GM12878 (cell line): ENCODE data around the gene KAZN. TPM values are rescaled to one million over a fixed set of nuclear protein-coding genes. Genes with fewer than 3 reads are reported as not detected.

ENCODE experiments used
- ATAC-seq: fragments of 200-7000 bp; cut with Tn5 transposase; 3 replicates; pipeline ENCODE4 v1.9.1; 2020; ENCODE audit warnings: mild to moderate bottlenecking, moderate library complexity
- BruUV-seq: library from RNA; stranded (reverse); fragments of 400-500 nt; replicated peaks from 2 replicates; lab custom pipeline; 2021; lab: Mats Ljungman, UMichigan
- CTCF ChIA-PET: fragments of 300-600 bp; sonication (Branson Sonifier 250); formaldehyde crosslinking; extraction: SDS; loops from one replicate; lab custom pipeline; 2021; ENCODE audit warnings: inconsistent platforms; lab: Yijun Ruan, JAX
- POLR2A ChIA-PET: fragments of 350-600 bp; formaldehyde crosslinking; extraction: SDS; loops from one replicate; lab custom pipeline; 2021; ENCODE audit warnings: inconsistent platforms; lab: Charles Lee
- RAD21 ChIA-PET: fragments of 300-600 bp; sonication (Branson Sonifier 250); formaldehyde crosslinking; loops from one replicate; lab custom pipeline; 2023; ENCODE audit warnings: antibody characterized with exemption; ENCODE audit not compliant: unreplicated experiment; lab: Charles Lee
- SMC1A ChIA-PET: fragments of 300-600 bp; sonication (Branson Sonifier 250); formaldehyde crosslinking; loops from one replicate; lab custom pipeline; 2023; ENCODE audit not compliant: unreplicated experiment, uncharacterized antibody; lab: Charles Lee
- DNase-seq: peaks from one replicate; pipeline ENCODE4 v3.0.0-alpha.2; 2011; ENCODE audit warnings: low read depth, low spot score
- FAIRE-seq: peaks from 3 replicates; lab custom pipeline; 2011; peaks lifted over from hg19 to GRCh38; lab: Jason Lieb, UNC
- H2AFZ ChIP-seq: 2 replicates; pipeline ENCODE4 v1.6.0; 2011; ENCODE audit warnings: low read depth, low read length, control low read depth; ENCODE audit not compliant: control insufficient read depth
- H3K27ac ChIP-seq: 2 replicates; pipeline ENCODE4 v1.5.1; 2011; ENCODE audit warnings: control low read depth; ENCODE audit not compliant: control insufficient read depth, insufficient read depth
- H3K27me3 ChIP-seq, 2 experiments: replicated peaks in 1 of 2; 2 replicates each; pipeline versions ENCODE4 v1.6.0 to v1.6.1; 2011; ENCODE audit warnings: low read length in 1 of 2; ENCODE audit not compliant: control insufficient read depth in 2 of 2, insufficient read depth in 2 of 2
- H3K36me3 ChIP-seq, 2 experiments: 2 replicates each; pipeline ENCODE4 v1.5.1; 2011; ENCODE audit warnings: low read length in 1 of 2; ENCODE audit not compliant: control insufficient read depth in 2 of 2, insufficient read depth in 2 of 2
- H3K4me1 ChIP-seq: 2 replicates; pipeline ENCODE4 v1.6.1; 2011; ENCODE audit warnings: mild to moderate bottlenecking, low read length, moderate library complexity, mixed read lengths; ENCODE audit not compliant: control insufficient read depth, insufficient read depth
- H3K4me2 ChIP-seq: 2 replicates; pipeline ENCODE4 v1.6.0; 2011; ENCODE audit warnings: control low read depth; ENCODE audit not compliant: control insufficient read depth, insufficient read depth
- H3K4me3 ChIP-seq: fragments of 200-600 bp; sonication (generic); 2 replicates; pipeline ENCODE4 v1.5.1; 2016
- H3K79me2 ChIP-seq: 2 replicates; pipeline ENCODE4 v1.6.0; 2011; ENCODE audit warnings: low read length; ENCODE audit not compliant: control insufficient read depth, insufficient read depth
- H3K9ac ChIP-seq: 2 replicates; pipeline ENCODE4 v1.8.0; 2011; ENCODE audit warnings: low read length, control low read depth, mixed read lengths; ENCODE audit not compliant: control insufficient read depth, insufficient read depth
- H3K9me3 ChIP-seq: replicated peaks from 3 replicates; pipeline ENCODE4 v1.5.1; 2011; ENCODE audit warnings: mild to moderate bottlenecking, low read length; ENCODE audit not compliant: control insufficient read depth, insufficient read depth
- H4K20me1 ChIP-seq: 2 replicates; pipeline ENCODE4 v1.6.0; 2011; ENCODE audit not compliant: control insufficient read depth, insufficient read depth
- ATF7 ChIP-seq: fragments of 450-650 bp; IDR thresholded peaks from 2 replicates; pipeline ENCODE4 v1.6.1; 2016; ENCODE audit warnings: low read depth, mild to moderate bottlenecking
- BHLHE40 ChIP-seq, 2 experiments: fragments of 450-650 bp in 1 of 2; IDR thresholded peaks; 2 replicates each; pipeline ENCODE4 v1.6.1; 2011 to 2017; ENCODE audit warnings: low read depth in 2 of 2, borderline replicate concordance in 1 of 2, improper control_type of control experiment in 1 of 2, low read length in 1 of 2, mild to moderate bottlenecking in 1 of 2
- CBX3 ChIP-seq: fragments of 200-600 bp; sonication (generic); IDR thresholded peaks from 2 replicates; pipeline ENCODE4 v1.6.1; 2016; ENCODE audit warnings: low read depth, borderline replicate concordance
- DPF2 ChIP-seq: fragments of 450-650 bp; IDR thresholded peaks from 2 replicates; pipeline ENCODE4 v1.6.1; 2017; ENCODE audit warnings: mild to moderate bottlenecking
- E2F4 ChIP-seq: IDR thresholded peaks from 2 replicates; pipeline ENCODE4 v1.6.1; 2012; ENCODE audit warnings: low read depth, low read length, improper control_type of control experiment
- EED ChIP-seq: sonication (generic); IDR thresholded peaks from 2 replicates; pipeline ENCODE4 v1.6.1; 2016; ENCODE audit warnings: antibody characterized with exemption, low read depth
- FOXK2 ChIP-seq: fragments of 450-650 bp; IDR thresholded peaks from 2 replicates; pipeline ENCODE4 v1.6.1; 2017; ENCODE audit warnings: mild to moderate bottlenecking, moderate library complexity
- IKZF1 ChIP-seq: fragments of 450-650 bp; conservative IDR thresholded peaks from 2 replicates; pipeline ENCODE4 v1.6.1; 2017; ENCODE audit warnings: antibody characterized with exemption, mild to moderate bottlenecking
- IKZF2 ChIP-seq, 2 experiments: fragments of 450-650 bp; IDR thresholded peaks; 2 replicates each; pipeline ENCODE4 v1.6.1; 2017; ENCODE audit warnings: mild to moderate bottlenecking in 2 of 2, moderate library complexity in 2 of 2
- IRF3 ChIP-seq: fragments of 450-650 bp; IDR thresholded peaks from 2 replicates; pipeline ENCODE4 v1.6.1; 2014; ENCODE audit warnings: mild to moderate bottlenecking
- KDM1A ChIP-seq: fragments of 200-600 bp; sonication (generic); IDR thresholded peaks from 2 replicates; pipeline ENCODE4 v1.6.1; 2016; ENCODE audit warnings: borderline replicate concordance
- NR2C1 ChIP-seq: fragments of 450-650 bp; IDR thresholded peaks from 2 replicates; pipeline ENCODE4 v1.6.1; 2017; ENCODE audit warnings: antibody characterized with exemption, mild to moderate bottlenecking, moderate library complexity
- NR2F1 ChIP-seq: fragments of 450-650 bp; conservative IDR thresholded peaks from 2 replicates; pipeline ENCODE4 v1.6.1; 2017; ENCODE audit warnings: mild to moderate bottlenecking
- PML ChIP-seq: IDR thresholded peaks from 2 replicates; pipeline ENCODE4 v1.6.1; 2012; ENCODE audit warnings: low read length, inconsistent platforms
- POLR2AphosphoS5 ChIP-seq: IDR thresholded peaks from 2 replicates; pipeline ENCODE4 v1.6.1; 2011; ENCODE audit warnings: mild to moderate bottlenecking, low read length, inconsistent platforms
- RBBP5 ChIP-seq: fragments of 200-600 bp; sonication (generic); conservative IDR thresholded peaks from 2 replicates; pipeline ENCODE4 v1.6.1; 2016
- TCF7 ChIP-seq: IDR thresholded peaks from 2 replicates; pipeline ENCODE4 v1.6.1; 2014; ENCODE audit warnings: antibody characterized with exemption, borderline replicate concordance
- ZNF274 ChIP-seq: IDR thresholded peaks from one replicate; pipeline ENCODE4 v1.8.0; 2011; ENCODE audit not compliant: insufficient read length, insufficient read depth
- ZNF622 ChIP-seq: fragments of 450-650 bp; IDR thresholded peaks from 2 replicates; pipeline ENCODE4 v1.6.1; 2017; ENCODE audit warnings: mild to moderate bottlenecking, inconsistent platforms
- WGBS: methylation state at CpG from one replicate; pipeline ENCODE4 v1.1.6; 2016; ENCODE audit warnings: low lambda C conversion rate; ENCODE audit not compliant: insufficient replicate concordance, insufficient coverage; ENCODE audit errors: missing lambda C conversion rate; 5-methylcytosine and 5-hydroxymethylcytosine counted together
- in situ Hi-C: fragments of 300-500 bp; cut with MboI; formaldehyde crosslinking; loops from 9 replicates; pipeline ENCODE4 v1.14.3; 2018; ENCODE audit warnings: mixed read lengths
- intact Hi-C: fragments of 100-400 bp; cut with micrococcal nuclease; formaldehyde crosslinking; loops from one replicate; pipeline ENCODE4 v1.14.2; 2022; ENCODE audit not compliant: unreplicated experiment
- polyA plus RNA-seq, 11 experiments: library from polyadenylated mRNA; depleted of rRNA in 4 of 11; unstranded in 6 of 11; stranded (reverse) in 5 of 11; fragments of >200 nt; fragmentation: Nextera tagmentation in 4 of 11; fragmentation: Illumina TruSeq in 1 of 11; extraction: Ambion mirVana in 4 of 11; extraction: Trizol in 1 of 11; gene quantifications; 1 replicate in 1 of 11; 2 replicates in 10 of 11; pipeline versions ENCODE4 v1.2.1 to v1.2.3, GENCODE V29; 2011 to 2016; ENCODE audit warnings: inconsistent platforms in 2 of 11, missing spikeins in 2 of 11, low read depth in 1 of 11
- total RNA-seq, 4 experiments: library from RNA; depleted of rRNA in 3 of 4; stranded (reverse); fragments of >200 nt in 3 of 4; fragmentation: Illumina TruSeq in 1 of 4; extraction: Trizol in 1 of 4; gene quantifications; 2 replicates each; pipeline versions ENCODE4 v1.2.1 to v1.2.3, GENCODE V29; 2013 to 2021
- TF ChIP-seq, protein P1 (sequence below): fragments of 450-650 bp; IDR thresholded peaks from 2 replicates; pipeline ENCODE4 v1.6.1; 2016; ENCODE audit warnings: mild to moderate bottlenecking, moderate library complexity, borderline replicate concordance

The KAZN gene
- total and polyA plus RNA-seq, 10 of the 15 experiments (the other 5 are each of a cell fraction or from before 2014, with no cell fraction given) = 0.72 to 4.0 (median 1.2) TPM

DNA sequence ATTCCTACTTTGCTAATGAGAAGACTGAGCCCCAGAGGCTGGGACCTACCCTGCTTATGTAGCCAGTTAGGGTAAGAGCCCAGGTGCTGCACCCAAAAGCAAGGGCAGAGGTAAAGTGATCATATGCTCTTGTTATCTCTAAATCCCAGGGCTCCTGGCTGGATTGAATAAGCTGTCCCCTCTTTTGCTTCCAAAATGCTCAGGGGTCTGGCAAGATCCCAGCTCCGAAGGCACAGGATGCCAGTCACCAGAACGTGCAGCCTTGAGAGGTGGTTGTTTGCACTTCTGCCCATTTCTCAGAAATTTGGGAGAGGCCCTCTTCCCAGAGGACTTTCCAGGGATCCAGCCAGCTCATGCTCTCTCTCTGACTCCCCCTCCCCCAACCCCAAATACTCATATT, 412.7 kb downstream of the KAZN start (continued):
- TF ChIP-seq E2F4 (no peak), ZNF622 (no peak), EED (no peak)
- TF ChIP-seq, all 136 proteins: peak for 0

DNA sequence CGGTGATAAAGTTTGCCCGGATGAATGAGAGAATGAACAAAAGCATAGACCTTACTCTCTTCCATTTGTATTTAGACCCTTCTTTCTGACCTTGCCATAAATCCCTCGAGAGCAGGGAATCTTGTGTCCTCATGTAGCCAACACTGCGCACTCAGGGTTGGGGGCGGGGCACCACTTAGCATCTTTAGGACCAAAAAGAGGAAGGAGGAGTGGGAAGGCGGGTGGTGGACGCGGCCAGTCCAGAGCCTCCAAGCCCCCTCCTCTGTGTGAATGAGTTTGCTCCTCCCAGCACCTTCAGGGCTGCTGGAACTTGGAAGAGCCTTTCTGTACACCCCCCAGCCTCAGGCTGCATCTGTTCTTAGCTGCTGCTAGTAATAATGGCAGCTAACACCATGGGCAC, 413.2 kb downstream of the KAZN start:
- ChIA-PET POLR2A (no interaction called here), SMC1A (no interaction called here), CTCF (no interaction called here), RAD21 (no interaction called here)
- WGBS = 50% methylated on average over 8 of the region's 8 CpGs
- ATAC-seq (no peak), DNase-seq (no peak), FAIRE-seq (no peak)
- H3K27me3 ChIP-seq = no peaks in the 10 kb centered on the region
- no peak overlapping the region for H3K9ac ChIP-seq
- in situ Hi-C loops = no loop called here
- H3K4me1 ChIP-seq = no peaks in the 10 kb centered on the region
- H3K4me2 ChIP-seq = no peak overlapping the region
- H3K27ac ChIP-seq = no peak overlapping the region
- no TSS peak for BruUV-seq
- no peaks in the 10 kb centered on the region for H3K79me2 ChIP-seq
- H3K9me3 ChIP-seq = no peaks in the 10 kb centered on the region
- no peak overlapping the region for H2AFZ ChIP-seq
- no peaks in the 10 kb centered on the region for H4K20me1 ChIP-seq
- intact Hi-C loops = no loop called here
- no peaks in the 10 kb centered on the region for H3K36me3 ChIP-seq
- no peak overlapping the region for H3K4me3 ChIP-seq
- no peak for TF ChIP-seq NR2F1
- TF ChIP-seq DPF2 = no peak
- TF ChIP-seq TCF7 = no peak
- no peak for TF ChIP-seq ATF7
- no peak for TF ChIP-seq RBBP5
- no peak for TF ChIP-seq KDM1A
- no peak for TF ChIP-seq IKZF1
- no peak for TF ChIP-seq ZNF274
- TF ChIP-seq IRF3 = no peak
- no peak for TF ChIP-seq PML
- no peak for TF ChIP-seq POLR2AphosphoS5
- TF ChIP-seq, protein P1, sequence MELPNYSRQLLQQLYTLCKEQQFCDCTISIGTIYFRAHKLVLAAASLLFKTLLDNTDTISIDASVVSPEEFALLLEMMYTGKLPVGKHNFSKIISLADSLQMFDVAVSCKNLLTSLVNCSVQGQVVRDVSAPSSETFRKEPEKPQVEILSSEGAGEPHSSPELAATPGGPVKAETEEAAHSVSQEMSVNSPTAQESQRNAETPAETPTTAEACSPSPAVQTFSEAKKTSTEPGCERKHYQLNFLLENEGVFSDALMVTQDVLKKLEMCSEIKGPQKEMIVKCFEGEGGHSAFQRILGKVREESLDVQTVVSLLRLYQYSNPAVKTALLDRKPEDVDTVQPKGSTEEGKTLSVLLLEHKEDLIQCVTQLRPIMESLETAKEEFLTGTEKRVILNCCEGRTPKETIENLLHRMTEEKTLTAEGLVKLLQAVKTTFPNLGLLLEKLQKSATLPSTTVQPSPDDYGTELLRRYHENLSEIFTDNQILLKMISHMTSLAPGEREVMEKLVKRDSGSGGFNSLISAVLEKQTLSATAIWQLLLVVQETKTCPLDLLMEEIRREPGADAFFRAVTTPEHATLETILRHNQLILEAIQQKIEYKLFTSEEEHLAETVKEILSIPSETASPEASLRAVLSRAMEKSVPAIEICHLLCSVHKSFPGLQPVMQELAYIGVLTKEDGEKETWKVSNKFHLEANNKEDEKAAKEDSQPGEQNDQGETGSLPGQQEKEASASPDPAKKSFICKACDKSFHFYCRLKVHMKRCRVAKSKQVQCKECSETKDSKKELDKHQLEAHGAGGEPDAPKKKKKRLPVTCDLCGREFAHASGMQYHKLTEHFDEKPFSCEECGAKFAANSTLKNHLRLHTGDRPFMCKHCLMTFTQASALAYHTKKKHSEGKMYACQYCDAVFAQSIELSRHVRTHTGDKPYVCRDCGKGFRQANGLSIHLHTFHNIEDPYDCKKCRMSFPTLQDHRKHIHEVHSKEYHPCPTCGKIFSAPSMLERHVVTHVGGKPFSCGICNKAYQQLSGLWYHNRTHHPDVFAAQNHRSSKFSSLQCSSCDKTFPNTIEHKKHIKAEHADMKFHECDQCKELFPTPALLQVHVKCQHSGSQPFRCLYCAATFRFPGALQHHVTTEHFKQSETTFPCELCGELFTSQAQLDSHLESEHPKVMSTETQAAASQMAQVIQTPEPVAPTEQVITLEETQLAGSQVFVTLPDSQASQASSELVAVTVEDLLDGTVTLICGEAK = no peak
- TF ChIP-seq CBX3 = no peak
- TF ChIP-seq FOXK2 = no peak
- TF ChIP-seq NR2C1 = no peak
- no peak for TF ChIP-seq BHLHE40 (IDR thresholded peaks at IDR 0.05; ENCODE audit: borderline replicate concordance in 1 of 2, low read depth in 2 of 2, low read length in 1 of 2)
- TF ChIP-seq IKZF2 (IDR thresholded peaks at IDR 0.05) = no peak
- TF ChIP-seq, all 136 proteins: peak for 0
